ENCODE results near the gene MICU1. TPM values are rescaled to one million over a fixed set of nuclear protein-coding genes. Genes with fewer than 3 reads are reported as not detected.

MICU1 gene
- total RNA-seq, 6 donors from 2014 or later, result 26.9 to 62.9 (median 47.6) TPM

DNA sequence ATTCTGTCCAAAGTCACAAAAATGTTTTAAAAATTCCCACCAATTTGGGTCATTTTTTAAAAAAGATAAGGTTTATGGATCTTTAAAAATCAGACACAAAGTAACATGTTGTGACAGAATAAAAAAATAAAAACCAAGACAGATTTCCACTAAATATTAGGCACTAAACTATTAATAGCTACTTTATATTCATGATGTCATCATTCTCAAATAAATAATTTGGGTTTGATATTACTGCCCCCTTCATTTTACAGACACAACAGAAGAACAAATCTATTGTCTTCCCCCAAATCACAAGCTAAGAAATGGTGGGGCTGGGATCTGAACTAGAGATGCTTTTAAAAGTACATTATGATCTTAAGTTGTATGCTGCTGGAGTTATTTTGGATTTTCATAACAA is 119.4 kb downstream of the MICU1 start:
- DNase-seq (no peak), ATAC-seq (ENCODE audit: low FRiP score in 2 of 2) (no peak)
- TF ChIP-seq POLR2A (IDR thresholded peaks at IDR 0.05) (no peak), POLR2AphosphoS5 (IDR thresholded peaks at IDR 0.05) (no peak), EP300 (IDR thresholded peaks at IDR 0.05) (no peak)
- TF ChIP-seq, protein P1, sequence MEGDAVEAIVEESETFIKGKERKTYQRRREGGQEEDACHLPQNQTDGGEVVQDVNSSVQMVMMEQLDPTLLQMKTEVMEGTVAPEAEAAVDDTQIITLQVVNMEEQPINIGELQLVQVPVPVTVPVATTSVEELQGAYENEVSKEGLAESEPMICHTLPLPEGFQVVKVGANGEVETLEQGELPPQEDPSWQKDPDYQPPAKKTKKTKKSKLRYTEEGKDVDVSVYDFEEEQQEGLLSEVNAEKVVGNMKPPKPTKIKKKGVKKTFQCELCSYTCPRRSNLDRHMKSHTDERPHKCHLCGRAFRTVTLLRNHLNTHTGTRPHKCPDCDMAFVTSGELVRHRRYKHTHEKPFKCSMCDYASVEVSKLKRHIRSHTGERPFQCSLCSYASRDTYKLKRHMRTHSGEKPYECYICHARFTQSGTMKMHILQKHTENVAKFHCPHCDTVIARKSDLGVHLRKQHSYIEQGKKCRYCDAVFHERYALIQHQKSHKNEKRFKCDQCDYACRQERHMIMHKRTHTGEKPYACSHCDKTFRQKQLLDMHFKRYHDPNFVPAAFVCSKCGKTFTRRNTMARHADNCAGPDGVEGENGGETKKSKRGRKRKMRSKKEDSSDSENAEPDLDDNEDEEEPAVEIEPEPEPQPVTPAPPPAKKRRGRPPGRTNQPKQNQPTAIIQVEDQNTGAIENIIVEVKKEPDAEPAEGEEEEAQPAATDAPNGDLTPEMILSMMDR (IDR thresholded peaks at IDR 0.05), result no peak
- Histone ChIP-seq H3K4me1 (peaks cover 0 to 6% (median 2%) of the 10 kb centered on the region in 4 donors), H3K4me3 (no peak overlapping the region), H3K27ac (no peak overlapping the region), H3K36me3 (no peaks in the 10 kb centered on the region), H3K27me3 (no peaks in the 10 kb centered on the region), H3K9me3 (no peaks in the 10 kb centered on the region)

DNA sequence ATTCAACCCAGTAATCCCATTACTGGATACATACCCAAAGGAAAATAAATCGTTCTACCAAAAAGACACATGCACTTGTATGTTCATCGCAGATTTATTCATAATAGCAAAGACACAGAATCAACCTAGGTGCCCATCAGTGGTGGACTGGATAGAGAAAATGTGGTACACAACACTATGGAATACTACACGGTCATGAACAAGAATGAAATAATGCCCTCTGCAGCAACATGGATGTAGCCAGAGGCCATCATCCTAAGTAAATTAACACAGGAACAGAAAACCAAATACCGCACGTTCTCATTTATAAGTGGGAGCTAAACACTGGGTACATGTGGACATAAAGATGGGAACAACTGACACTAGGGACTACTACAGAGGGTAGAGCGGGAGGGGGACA is 120.4 kb downstream of the MICU1 start:
- no peaks in the 10 kb centered on the region for H3K9me3 ChIP-seq
- DNase-seq (no peak), ATAC-seq (ENCODE audit: low FRiP score in 2 of 2) (no peak)
- no peaks in the 10 kb centered on the region for H3K27me3 ChIP-seq
- no peaks in the 10 kb centered on the region for H3K36me3 ChIP-seq
- TF ChIP-seq POLR2AphosphoS5 (IDR thresholded peaks at IDR 0.05) (no peak), POLR2A (IDR thresholded peaks at IDR 0.05) (no peak), EP300 (IDR thresholded peaks at IDR 0.05) (no peak)
- TF ChIP-seq, protein P1 (IDR thresholded peaks at IDR 0.05), result no peak
- WGBS, 2 donors, result 94 to 95% methylated on average over 6 of the region's 6 CpGs
- peaks cover 0 to 4% (median under 1%) of the 10 kb centered on the region in 4 donors for H3K4me1 ChIP-seq
- H3K4me3 ChIP-seq, result no peak overlapping the region
- H3K27ac ChIP-seq, result no peak overlapping the region

DNA sequence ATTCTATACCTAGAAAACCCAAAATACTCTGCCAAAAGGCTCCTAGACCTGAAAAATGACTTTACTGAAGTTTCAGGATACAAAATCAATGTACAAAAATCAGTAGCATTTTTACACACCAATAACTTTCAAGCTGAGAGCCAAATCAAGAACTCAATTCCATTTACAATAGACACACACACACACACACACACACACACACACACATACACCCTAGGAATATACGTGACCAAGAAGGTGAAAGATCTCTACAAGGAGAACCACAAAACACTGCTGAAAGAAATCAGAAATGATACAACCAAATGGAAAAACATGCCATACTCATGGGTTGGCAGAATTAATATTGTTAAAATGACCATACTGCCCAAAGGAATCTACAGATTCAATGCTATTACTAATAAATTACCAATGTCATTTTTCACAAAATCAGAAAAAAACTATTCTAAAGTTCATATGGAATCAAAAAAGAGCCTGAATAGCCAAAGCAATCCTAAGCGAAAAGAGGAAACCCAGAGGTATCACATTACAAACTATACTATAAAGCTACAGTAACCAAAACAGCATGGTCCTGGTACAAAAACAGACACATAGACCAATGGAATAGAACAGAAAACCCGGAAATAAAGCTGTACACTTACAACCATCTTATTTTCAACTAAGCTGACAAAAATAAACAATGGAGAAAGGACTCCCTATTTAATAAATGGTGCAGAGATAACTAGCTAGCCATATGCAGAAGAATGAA is 122.0 kb downstream of the MICU1 start:
- TF ChIP-seq POLR2AphosphoS5 (IDR thresholded peaks at IDR 0.05) (no peak), POLR2A (IDR thresholded peaks at IDR 0.05) (no peak), EP300 (IDR thresholded peaks at IDR 0.05) (no peak)
- TF ChIP-seq, protein P1 (IDR thresholded peaks at IDR 0.05), result no peak
- H3K4me3 ChIP-seq, result no peak overlapping the region
- H3K27me3 ChIP-seq, result no peaks in the 10 kb centered on the region
- DNase-seq (no peak), ATAC-seq (ENCODE audit: low FRiP score in 2 of 2) (no peak)
- no peaks in the 10 kb centered on the region for H3K36me3 ChIP-seq
- no peaks in the 10 kb centered on the region for H3K9me3 ChIP-seq
- peaks cover 0 to 4% (median 0%) of the 10 kb centered on the region in 4 donors for H3K4me1 ChIP-seq
- WGBS, 2 donors, result 88% methylated on average over 3 of the region's 3 CpGs
- peak overlapping the region in 1 of 4 donors; percentile 68 for H3K27ac ChIP-seq

DNA sequence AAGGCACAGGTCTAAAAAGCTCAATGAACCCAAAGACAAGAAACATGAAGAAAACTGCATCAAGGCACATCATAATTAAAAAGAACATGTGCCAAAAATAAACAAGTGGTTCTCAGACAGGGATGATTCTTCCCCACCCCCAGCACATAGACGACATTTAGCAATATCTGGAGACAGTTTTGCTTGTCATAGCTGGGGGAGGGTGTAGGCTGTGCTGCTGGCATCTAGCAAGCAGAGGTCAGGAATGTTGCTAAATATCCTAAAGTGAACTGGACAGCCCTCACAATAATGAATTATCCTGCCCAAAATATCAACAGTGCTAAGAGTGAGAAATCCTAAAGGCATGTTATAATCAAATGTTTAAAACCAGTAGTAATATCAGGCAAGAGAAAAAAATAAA is 122.6 kb downstream of the MICU1 start:
- Histone ChIP-seq H3K4me3 (no peak overlapping the region), H3K4me1 (peaks cover 0 to 4% (median 0%) of the 10 kb centered on the region in 4 donors), H3K27ac (peak overlapping the region; percentile 18 to 68 (median 30)), H3K27me3 (no peaks in the 10 kb centered on the region), H3K36me3 (no peaks in the 10 kb centered on the region), H3K9me3 (no peaks in the 10 kb centered on the region)
- DNase-seq (peak in 1 of 2 donors; percentile 42), ATAC-seq (ENCODE audit: low FRiP score in 2 of 2) (peak; percentile 69 to 70)
- TF ChIP-seq POLR2AphosphoS5 (IDR thresholded peaks at IDR 0.05) (peak; percentile 46 to 51), POLR2A (IDR thresholded peaks at IDR 0.05) (no peak), EP300 (IDR thresholded peaks at IDR 0.05) (no peak)
- TF ChIP-seq, protein P1 (IDR thresholded peaks at IDR 0.05), result no peak
- 53 to 54% methylated on average over 1 of the region's 1 CpG for WGBS, 2 donors

DNA sequence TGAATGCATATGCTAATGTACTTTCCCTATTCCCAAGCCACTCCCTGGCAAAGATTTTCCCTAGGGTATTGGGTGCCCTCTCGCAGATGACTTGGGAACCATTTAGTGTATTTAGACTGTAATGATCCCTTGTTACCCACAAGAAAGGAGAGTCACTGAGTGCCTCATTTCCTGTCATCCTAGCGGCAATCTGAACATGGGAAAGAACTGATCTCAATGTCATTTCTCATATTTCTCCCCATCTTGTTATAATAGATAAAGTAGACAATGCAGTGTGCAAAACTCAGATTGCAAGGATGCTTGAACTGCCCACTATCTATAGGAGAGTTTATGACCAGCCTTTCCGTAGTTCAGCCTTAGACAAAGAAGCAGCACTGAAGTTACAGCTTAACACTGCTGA is 123.3 kb downstream of the MICU1 start:
- ATAC-seq (ENCODE audit: low FRiP score in 2 of 2) (no peak), DNase-seq (no peak)
- peaks cover 0 to 4% (median 0%) of the 10 kb centered on the region in 4 donors for H3K4me1 ChIP-seq
- no peaks in the 10 kb centered on the region for H3K27me3 ChIP-seq
- no peaks in the 10 kb centered on the region for H3K36me3 ChIP-seq
- no peaks in the 10 kb centered on the region for H3K9me3 ChIP-seq
- no peak for TF ChIP-seq POLR2AphosphoS5 (IDR thresholded peaks at IDR 0.05)
- TF ChIP-seq, protein P1 (IDR thresholded peaks at IDR 0.05), result no peak
- no peak for TF ChIP-seq EP300 (IDR thresholded peaks at IDR 0.05)
- no peak for TF ChIP-seq POLR2A (IDR thresholded peaks at IDR 0.05)
- peak overlapping the region; percentile 18 to 68 (median 30) for H3K27ac ChIP-seq
- no peak overlapping the region for H3K4me3 ChIP-seq
- 78 to 80% methylated on average over 3 of the region's 3 CpGs for WGBS, 2 donors

Data from upper lobe of left lung (tissue), 6 donors.